SH-SY5Y (cell line): Measurements from ENCODE around the gene NFIA.

Experiments used
- GATA2 ChIP-seq: IDR thresholded peaks from 2 replicates; pipeline ENCODE4 v1.6.1; 2011; ENCODE audit warnings: mild to moderate bottlenecking, low read depth, low read length
- GATA3 ChIP-seq: IDR thresholded peaks from 2 replicates; pipeline ENCODE4 v1.6.1; 2011; ENCODE audit warnings: low read depth, mild to moderate bottlenecking, low read length, moderate library complexity

- TF ChIP-seq GATA3 (no peak), GATA2 (no peak)
Observed at GRCh38 chr1:61273167-61273705, 190.9 kb downstream of the NFIA start.
